Esophagus muscularis mucosa (tissue), 4 donors: ENCODE data around the gene VMP1.

ENCODE experiments used
- CTCF ChIP-seq, 3 experiments: fragments of 200-600 bp in 2 of 3; fragments of 450-650 bp in 1 of 3; sonication (generic) in 2 of 3; IDR thresholded peaks; one replicate each; pipeline ENCODE4 v1.5.1; 2017 to 2019; ENCODE audit warnings: antibody characterized with exemption in 3 of 3, mild to moderate bottlenecking in 2 of 3, moderate library complexity in 1 of 3
- EP300 ChIP-seq: sonication (generic); formaldehyde crosslinking; IDR thresholded peaks from one replicate; pipeline ENCODE4 v1.6.1; 2017; ENCODE audit warnings: antibody characterized with exemption
- POLR2A ChIP-seq: fragments of 450-650 bp; IDR thresholded peaks from one replicate; pipeline ENCODE4 v1.6.1; 2017; ENCODE audit warnings: antibody characterized with exemption, moderate library complexity, mild to moderate bottlenecking, low read depth

GRCh38 chr17:59693582-59693981 is 13.9 kb upstream of the VMP1 start:
- no peak for TF ChIP-seq CTCF (IDR thresholded peaks at IDR 0.05)
- TF ChIP-seq POLR2A: no peak
- TF ChIP-seq EP300: no peak
